Endothelial cell of umbilical vein (primary cell): ENCODE data around the gene DARS1.

Experiments
- CTCF ChIP-seq, 2 donors: IDR thresholded peaks; 1 replicate in 1 of 2; 2 replicates in 1 of 2; pipeline ENCODE4 v1.5.1; 2011; ENCODE audit warnings: low read length in 2 of 2, mild to moderate bottlenecking in 2 of 2, moderate library complexity in 2 of 2, control low read depth in 1 of 2, inconsistent platforms in 1 of 2, low read depth in 1 of 2; ENCODE audit not compliant: insufficient read depth in 1 of 2; ENCODE audit errors: extremely low read depth in 1 of 2
- POLR2AphosphoS5 ChIP-seq: IDR thresholded peaks from 2 replicates; pipeline ENCODE4 v1.6.1; 2012; ENCODE audit warnings: low read depth, mild to moderate bottlenecking, control low read depth, low read length, moderate library complexity; ENCODE audit not compliant: insufficient read depth

GRCh38 chr2:135926605-135927004 is 58.8 kb downstream of the DARS1 start:
- TF ChIP-seq CTCF (IDR thresholded peaks at IDR 0.05; ENCODE audit: extremely low read depth in 1 of 2, insufficient read depth in 1 of 2, low read depth in 1 of 2, low read length in 2 of 2) (no peak), POLR2AphosphoS5 (no peak)
